Measurements from ENCODE around the gene TRIM66.

TRIM66 gene

DNA sequence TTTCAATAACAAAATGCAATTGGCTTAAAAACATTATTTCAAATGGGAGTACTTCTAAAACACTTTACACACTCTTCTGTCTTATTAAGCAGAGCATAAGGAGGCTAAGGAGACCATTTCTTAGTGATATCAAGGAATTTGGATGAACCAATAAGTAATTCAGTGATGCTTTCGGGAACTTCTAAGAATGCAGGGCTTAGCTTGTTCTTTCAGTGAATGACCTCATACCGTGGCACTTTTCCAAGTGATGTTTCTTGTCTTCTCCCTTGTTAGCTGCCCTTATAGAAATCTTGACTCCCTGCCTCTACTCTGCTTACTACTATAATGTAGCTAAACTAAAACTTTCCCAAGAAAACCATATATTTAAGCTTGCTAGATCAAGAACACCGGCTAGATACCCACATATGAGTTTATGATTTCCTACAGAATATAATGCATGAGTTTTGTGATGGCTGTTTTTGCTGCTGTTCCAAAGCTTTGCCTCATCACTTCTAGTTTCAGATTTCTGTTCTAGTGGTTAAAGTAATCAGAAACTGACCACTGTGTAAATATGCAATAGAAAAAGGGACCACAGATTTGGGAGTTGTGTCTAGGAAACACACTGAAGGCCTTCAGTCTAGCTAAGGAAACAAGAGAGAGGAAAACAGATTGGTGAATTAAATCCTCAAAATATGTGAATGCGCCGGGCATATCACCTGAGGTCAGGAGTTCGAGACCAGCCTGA lies 50.9 kb downstream of the TRIM66 start:
- Histone ChIP-seq H3K9me3 (ENCODE audit: low read depth, low read length) (no peaks in the 10 kb centered on the region), H3K36me3 (ENCODE audit: insufficient read depth, low read length) (no peaks in the 10 kb centered on the region; the same call in 1 of the 2 replicates), H3K4me3 (no peak overlapping the region), H3K27ac (no peak overlapping the region), H3K9ac (ENCODE audit: insufficient read length) (no peak overlapping the region)
- no peak for DNase-seq (ENCODE audit: low read depth, low spot score)
- no peak for TF ChIP-seq POLR2AphosphoS5 (IDR thresholded peaks at IDR 0.05; ENCODE audit: borderline replicate concordance, low read depth, low read length)
- no peak for TF ChIP-seq FOXP2 (optimal IDR thresholded peaks at IDR 0.05; ENCODE audit: control extremely low read depth, extremely low read length, insufficient read depth)
- TF ChIP-seq EZH2 (IDR thresholded peaks at IDR 0.05): no peak

DNA sequence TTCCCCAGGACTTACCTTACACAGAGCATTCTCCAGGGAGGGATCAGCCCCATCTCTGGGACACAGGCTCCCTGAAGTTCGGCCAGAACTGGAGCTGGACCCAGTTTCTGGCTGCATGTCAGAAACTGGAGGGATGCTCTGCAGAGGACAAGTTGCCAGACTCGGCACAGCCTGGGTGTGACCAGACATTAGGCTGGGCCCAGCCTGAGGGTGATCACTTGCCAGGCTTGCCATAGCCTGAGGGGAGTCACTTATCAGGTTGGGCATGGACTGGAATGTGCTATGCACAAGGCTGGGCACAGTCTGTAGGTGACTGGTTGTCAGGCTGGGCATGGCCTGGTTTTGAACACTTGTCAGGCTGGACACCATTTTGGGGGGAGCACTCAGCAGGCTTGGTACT lies 57.8 kb downstream of the TRIM66 start:
- Histone ChIP-seq H3K9me3 (ENCODE audit: low read depth, low read length) (no peaks in the 10 kb centered on the region), H3K27ac (no peak overlapping the region), H3K4me3 (no peak overlapping the region), H3K9ac (ENCODE audit: insufficient read length) (no peak overlapping the region), H3K36me3 (ENCODE audit: insufficient read depth, low read length) (peaks cover 12% of the 10 kb centered on the region; the same call in 1 of the 2 replicates)
- TF ChIP-seq FOXP2 (optimal IDR thresholded peaks at IDR 0.05; ENCODE audit: control extremely low read depth, extremely low read length, insufficient read depth): no peak
- TF ChIP-seq EZH2 (IDR thresholded peaks at IDR 0.05): no peak
- no peak for TF ChIP-seq POLR2AphosphoS5 (IDR thresholded peaks at IDR 0.05; ENCODE audit: borderline replicate concordance, low read depth, low read length)
- DNase-seq (ENCODE audit: low read depth, low spot score): no peak

DNA sequence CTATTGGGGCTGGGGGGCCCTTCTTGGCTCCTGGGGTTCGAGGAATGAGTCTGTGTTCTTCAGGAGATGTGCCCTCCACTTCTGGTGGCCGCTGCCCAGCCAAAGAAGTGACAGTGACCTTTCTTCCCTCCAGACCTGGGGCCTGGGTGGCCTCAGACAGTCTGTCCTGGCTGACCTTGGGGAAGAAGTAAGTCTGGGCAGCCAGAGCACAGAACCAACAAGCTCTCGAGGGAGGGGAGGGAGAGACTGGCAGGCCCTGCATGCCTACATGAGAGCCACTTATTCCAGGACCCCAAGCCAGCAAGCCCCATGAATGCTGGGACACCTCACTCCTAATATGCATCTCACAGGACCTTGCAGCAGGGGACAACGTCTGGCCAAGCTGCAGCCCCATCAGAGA lies 61.3 kb downstream of the TRIM66 start:
- peaks cover 12% of the 10 kb centered on the region; the same call in 1 of the 2 replicates for H3K36me3 ChIP-seq (ENCODE audit: insufficient read depth, low read length)
- no peak for TF ChIP-seq FOXP2 (optimal IDR thresholded peaks at IDR 0.05; ENCODE audit: control extremely low read depth, extremely low read length, insufficient read depth)
- TF ChIP-seq POLR2AphosphoS5 (IDR thresholded peaks at IDR 0.05; ENCODE audit: borderline replicate concordance, low read depth, low read length): no peak
- no peak for TF ChIP-seq EZH2 (IDR thresholded peaks at IDR 0.05)

DNA sequence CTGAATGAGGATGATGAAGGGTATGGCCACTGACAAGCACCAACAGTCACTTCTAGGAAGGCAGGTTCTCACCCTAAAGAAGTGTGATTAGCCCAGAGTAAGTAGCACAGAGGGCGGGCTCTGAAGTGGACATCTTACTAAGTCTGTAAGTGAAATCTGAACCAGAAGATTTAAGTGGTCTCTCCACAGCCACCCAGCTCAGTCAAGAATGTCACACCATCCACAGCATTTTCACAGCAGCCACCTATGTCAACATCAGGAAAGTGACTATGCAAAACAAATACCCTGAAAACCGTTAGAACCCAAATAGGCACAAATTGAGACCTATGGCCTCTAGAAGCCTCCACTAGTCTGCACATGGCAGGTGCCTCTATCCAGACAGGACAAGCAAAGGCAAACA lies 65.4 kb downstream of the TRIM66 start:
- Histone ChIP-seq H3K4me3 (no peak overlapping the region), H3K9ac (ENCODE audit: insufficient read length) (no peak overlapping the region), H3K27ac (no peak overlapping the region), H3K36me3 (ENCODE audit: insufficient read depth, low read length) (no peaks in the 10 kb centered on the region; the same call in 1 of the 2 replicates), H3K9me3 (ENCODE audit: low read depth, low read length) (no peaks in the 10 kb centered on the region)
- no peak for DNase-seq (ENCODE audit: low read depth, low spot score)
- TF ChIP-seq POLR2AphosphoS5 (IDR thresholded peaks at IDR 0.05; ENCODE audit: borderline replicate concordance, low read depth, low read length): no peak
- no peak for TF ChIP-seq EZH2 (IDR thresholded peaks at IDR 0.05)
- no peak for TF ChIP-seq FOXP2 (optimal IDR thresholded peaks at IDR 0.05; ENCODE audit: control extremely low read depth, extremely low read length, insufficient read depth)

More for the DNA sequence above, 61.3 kb downstream of the TRIM66 start:
- Histone ChIP-seq H3K9ac (ENCODE audit: insufficient read length) (no peak overlapping the region), H3K9me3 (ENCODE audit: low read depth, low read length) (no peaks in the 10 kb centered on the region), H3K4me3 (no peak overlapping the region), H3K27ac (no peak overlapping the region)
- no peak for DNase-seq (ENCODE audit: low read depth, low spot score)

DNA sequence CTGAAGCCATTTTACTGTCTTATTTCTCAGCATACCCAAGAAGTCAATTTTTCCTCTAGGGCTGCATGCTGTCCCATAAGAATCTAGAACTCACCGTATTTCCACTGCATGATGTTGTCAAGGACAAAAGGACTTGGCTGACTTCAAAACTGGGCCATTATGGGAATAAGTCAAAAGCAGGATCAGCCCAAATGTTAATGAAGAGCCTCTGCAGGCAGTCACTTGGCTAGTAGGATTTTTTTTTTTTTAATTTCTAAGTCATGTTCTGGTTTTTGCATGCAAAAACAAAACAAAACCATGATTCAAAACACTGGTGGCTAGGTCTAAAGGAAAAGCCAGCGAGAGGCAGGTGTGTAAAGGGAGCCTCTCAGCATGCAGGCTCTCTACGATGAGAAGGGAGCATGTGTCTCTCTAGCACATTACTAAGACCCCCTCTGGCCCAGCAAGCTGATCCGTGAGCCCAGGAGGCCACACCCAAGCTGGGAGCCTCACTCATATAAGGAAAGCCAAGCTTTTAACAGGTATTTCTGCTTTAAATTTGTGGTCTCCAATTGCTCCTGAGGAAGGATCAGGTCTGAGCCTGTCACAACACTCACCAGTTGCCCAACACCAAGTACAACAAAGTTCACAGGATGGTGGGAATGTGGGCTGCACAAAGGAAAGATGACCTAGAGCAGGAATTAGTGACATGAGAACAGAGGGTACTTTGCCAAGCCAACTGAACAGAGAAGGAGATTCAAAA lies 67.0 kb downstream of the TRIM66 start:
- no peak overlapping the region for H3K4me3 ChIP-seq
- no peak for DNase-seq (ENCODE audit: low read depth, low spot score)
- no peak overlapping the region for H3K9ac ChIP-seq (ENCODE audit: insufficient read length)
- H3K27ac ChIP-seq: no peak overlapping the region
- TF ChIP-seq POLR2AphosphoS5 (IDR thresholded peaks at IDR 0.05; ENCODE audit: borderline replicate concordance, low read depth, low read length) (no peak), EZH2 (IDR thresholded peaks at IDR 0.05) (no peak), FOXP2 (optimal IDR thresholded peaks at IDR 0.05; ENCODE audit: control extremely low read depth, extremely low read length, insufficient read depth) (no peak)
- H3K36me3 ChIP-seq (ENCODE audit: insufficient read depth, low read length): no peaks in the 10 kb centered on the region; the same call in 1 of the 2 replicates
- no peaks in the 10 kb centered on the region for H3K9me3 ChIP-seq (ENCODE audit: low read depth, low read length)

- no peak for DNase-seq (ENCODE audit: low read depth, low spot score)
- Histone ChIP-seq H3K9ac (ENCODE audit: insufficient read length) (no peak overlapping the region), H3K9me3 (ENCODE audit: low read depth, low read length) (no peaks in the 10 kb centered on the region), H3K36me3 (ENCODE audit: insufficient read depth, low read length) (no peaks in the 10 kb centered on the region; the same call in 1 of the 2 replicates), H3K4me3 (no peak overlapping the region), H3K27ac (no peak overlapping the region)
- TF ChIP-seq FOXP2 (optimal IDR thresholded peaks at IDR 0.05; ENCODE audit: control extremely low read depth, extremely low read length, insufficient read depth) (no peak), POLR2AphosphoS5 (IDR thresholded peaks at IDR 0.05; ENCODE audit: borderline replicate concordance, low read depth, low read length) (no peak), EZH2 (IDR thresholded peaks at IDR 0.05) (no peak)
Observed at GRCh38 chr11:8614497-8614896, 68.0 kb downstream of the TRIM66 start.

- no peak for TF ChIP-seq POLR2AphosphoS5 (IDR thresholded peaks at IDR 0.05; ENCODE audit: borderline replicate concordance, low read depth, low read length)
- TF ChIP-seq FOXP2 (optimal IDR thresholded peaks at IDR 0.05; ENCODE audit: control extremely low read depth, extremely low read length, insufficient read depth): no peak
- no peak for TF ChIP-seq EZH2 (IDR thresholded peaks at IDR 0.05)
- Histone ChIP-seq H3K9me3 (ENCODE audit: low read depth, low read length) (no peaks in the 10 kb centered on the region), H3K9ac (ENCODE audit: insufficient read length) (no peak overlapping the region), H3K4me3 (no peak overlapping the region), H3K27ac (no peak overlapping the region), H3K36me3 (ENCODE audit: insufficient read depth, low read length) (no peaks in the 10 kb centered on the region; the same call in 1 of the 2 replicates)
- no peak for DNase-seq (ENCODE audit: low read depth, low spot score)
Observed at GRCh38 chr11:8613036-8613435, 69.4 kb downstream of the TRIM66 start.

- TF ChIP-seq EZH2 (IDR thresholded peaks at IDR 0.05): no peak
- no peak for TF ChIP-seq POLR2AphosphoS5 (IDR thresholded peaks at IDR 0.05; ENCODE audit: borderline replicate concordance, low read depth, low read length)
- TF ChIP-seq FOXP2 (optimal IDR thresholded peaks at IDR 0.05; ENCODE audit: control extremely low read depth, extremely low read length, insufficient read depth): no peak
- no peaks in the 10 kb centered on the region; the same call in 1 of the 2 replicates for H3K36me3 ChIP-seq (ENCODE audit: insufficient read depth, low read length)
- no peaks in the 10 kb centered on the region for H3K9me3 ChIP-seq (ENCODE audit: low read depth, low read length)
- H3K4me3 ChIP-seq: no peak overlapping the region
- H3K27ac ChIP-seq: no peak overlapping the region
- no peak for DNase-seq (ENCODE audit: low read depth, low spot score)
- H3K9ac ChIP-seq (ENCODE audit: insufficient read length): no peak overlapping the region
Observed at GRCh38 chr11:8612522-8612921, 69.9 kb downstream of the TRIM66 start.
